PC-9 (cell line): ENCODE results near the gene AP1G1. TPM values are rescaled to one million over a fixed set of nuclear protein-coding genes. Genes with fewer than 3 reads are reported as not detected.
A peak's percentile ranks its signal among the peaks of the same experiment; 100 is the strongest.

Experiments used
- BruUV-seq: library from RNA; stranded (reverse); fragments of 400-500 nt; replicated peaks from 2 replicates; lab custom pipeline; 2021; lab: Mats Ljungman, UMichigan
- CTCF ChIA-PET: fragments of 300-600 bp; sonication (Branson Sonifier 250); formaldehyde crosslinking; loops from one replicate; lab custom pipeline; 2022; ENCODE audit warnings: antibody characterized with exemption; lab: Charles Lee
- POLR2A ChIA-PET: fragments of 300-600 bp; sonication (Branson Sonifier 250); formaldehyde crosslinking; loops from one replicate; lab custom pipeline; 2022; ENCODE audit warnings: antibody characterized with exemption; ENCODE audit not compliant: unreplicated experiment; lab: Charles Lee
- DNase-seq, 2 experiments: peaks; one replicate each; pipeline versions ENCODE4 v3.0.0 to v3.0.0-alpha.2; 2015 to 2022; ENCODE audit warnings: mixed read lengths in 1 of 2
- H2AFZ ChIP-seq: fragments of 200-600 bp; sonication (generic); 2 replicates; pipeline ENCODE4 v1.8.1; 2017; ENCODE audit warnings: antibody characterized with exemption
- H3F3A ChIP-seq: fragments of 200-600 bp; sonication (generic); 2 replicates; pipeline ENCODE4 v1.8.1; 2017; ENCODE audit warnings: antibody characterized with exemption, mild to moderate bottlenecking, low read depth; ENCODE audit not compliant: insufficient read depth
- H3K27ac ChIP-seq: fragments of 200-600 bp; sonication (generic); 2 replicates; pipeline ENCODE4 v1.6.1; 2016; ENCODE audit warnings: mixed run types
- H3K27me3 ChIP-seq: fragments of 200-600 bp; sonication (generic); 2 replicates; pipeline ENCODE4 v1.6.1; 2016; ENCODE audit warnings: low read depth, mixed run types; ENCODE audit not compliant: insufficient read depth
- H3K36me3 ChIP-seq: fragments of 200-600 bp; sonication (generic); 2 replicates; pipeline ENCODE4 v1.6.1; 2016; ENCODE audit warnings: low read depth, mixed run types
- H3K4me1 ChIP-seq: fragments of 200-600 bp; sonication (generic); replicated peaks from 2 replicates; pipeline ENCODE4 v1.6.1; 2016; ENCODE audit warnings: mixed run types; ENCODE audit not compliant: insufficient read depth
- H3K4me2 ChIP-seq: fragments of 200-600 bp; sonication (generic); 2 replicates; pipeline ENCODE4 v1.6.1; 2017; ENCODE audit warnings: mixed run types
- H3K4me3 ChIP-seq: fragments of 200-600 bp; sonication (generic); 2 replicates; pipeline ENCODE4 v1.6.1; 2016; ENCODE audit warnings: mixed run types
- H3K79me2 ChIP-seq: fragments of 200-600 bp; sonication (generic); 2 replicates; pipeline ENCODE4 v1.6.1; 2017; ENCODE audit warnings: low read depth, mixed run types
- H3K9me2 ChIP-seq: fragments of 200-600 bp; sonication (generic); 2 replicates; pipeline ENCODE4 v1.8.1; 2017; ENCODE audit warnings: mild to moderate bottlenecking; ENCODE audit not compliant: insufficient read depth
- H3K9me3 ChIP-seq: fragments of 200-600 bp; sonication (generic); 2 replicates; pipeline ENCODE4 v1.8.1; 2016; ENCODE audit warnings: low read depth; ENCODE audit not compliant: insufficient read depth
- H4K20me1 ChIP-seq: fragments of 200-600 bp; sonication (generic); 2 replicates; pipeline ENCODE4 v1.8.1; 2017; ENCODE audit not compliant: insufficient read depth
- EZH2 ChIP-seq: fragments of 200-600 bp; sonication (generic); IDR thresholded peaks from 2 replicates; pipeline ENCODE4 v1.8.0; 2017; ENCODE audit warnings: antibody characterized with exemption, low read depth
- intact Hi-C: fragments of 100-400 bp; cut with micrococcal nuclease; formaldehyde crosslinking; loops from one replicate; pipeline ENCODE4 v1.10.0; 2022; ENCODE audit not compliant: unreplicated experiment
- total RNA-seq: library from RNA; stranded (reverse); gene quantifications from 2 replicates; pipeline ENCODE4 v1.2.3, GENCODE V29; 2021
- TF ChIP-seq, protein P1 (sequence below): fragments of 200-600 bp; sonication (generic); conservative IDR thresholded peaks from 2 replicates; pipeline ENCODE4 v1.6.1; 2017; ENCODE audit warnings: mixed run types, antibody characterized with exemption, mild to moderate bottlenecking, moderate library complexity

The AP1G1 gene
- total RNA-seq, 1 experiment from 2014 or later, result 72.5 TPM

- intact Hi-C loops, result no loop called here
- ChIA-PET CTCF (no interaction called here), POLR2A (no interaction called here)
- BruUV-seq, result no TSS peak
- peaks cover 39% of the 10 kb centered on the region for H3K4me1 ChIP-seq
- H3K9me3 ChIP-seq, result no peaks in the 10 kb centered on the region
- H3K79me2 ChIP-seq, result peaks cover 5% of the 10 kb centered on the region; the same call in 1 of the 2 replicates
- H4K20me1 ChIP-seq, result no peaks in the 10 kb centered on the region
- DNase-seq, result no peak
- no peaks in the 10 kb centered on the region for H3K9me2 ChIP-seq
- TF ChIP-seq, protein P1, sequence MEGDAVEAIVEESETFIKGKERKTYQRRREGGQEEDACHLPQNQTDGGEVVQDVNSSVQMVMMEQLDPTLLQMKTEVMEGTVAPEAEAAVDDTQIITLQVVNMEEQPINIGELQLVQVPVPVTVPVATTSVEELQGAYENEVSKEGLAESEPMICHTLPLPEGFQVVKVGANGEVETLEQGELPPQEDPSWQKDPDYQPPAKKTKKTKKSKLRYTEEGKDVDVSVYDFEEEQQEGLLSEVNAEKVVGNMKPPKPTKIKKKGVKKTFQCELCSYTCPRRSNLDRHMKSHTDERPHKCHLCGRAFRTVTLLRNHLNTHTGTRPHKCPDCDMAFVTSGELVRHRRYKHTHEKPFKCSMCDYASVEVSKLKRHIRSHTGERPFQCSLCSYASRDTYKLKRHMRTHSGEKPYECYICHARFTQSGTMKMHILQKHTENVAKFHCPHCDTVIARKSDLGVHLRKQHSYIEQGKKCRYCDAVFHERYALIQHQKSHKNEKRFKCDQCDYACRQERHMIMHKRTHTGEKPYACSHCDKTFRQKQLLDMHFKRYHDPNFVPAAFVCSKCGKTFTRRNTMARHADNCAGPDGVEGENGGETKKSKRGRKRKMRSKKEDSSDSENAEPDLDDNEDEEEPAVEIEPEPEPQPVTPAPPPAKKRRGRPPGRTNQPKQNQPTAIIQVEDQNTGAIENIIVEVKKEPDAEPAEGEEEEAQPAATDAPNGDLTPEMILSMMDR, result no peak
- TF ChIP-seq EZH2, result no peak
- H3F3A ChIP-seq, result peaks cover 40% of the 10 kb centered on the region
- no peaks in the 10 kb centered on the region for H3K36me3 ChIP-seq
- no peaks in the 10 kb centered on the region for H3K27me3 ChIP-seq
- H3K4me2 ChIP-seq, result no peak overlapping the region
- H3K27ac ChIP-seq, result peak overlapping the region; percentile 3; the same call in 1 of the 2 replicates
- H3K4me3 ChIP-seq, result no peak overlapping the region
- no peak overlapping the region for H2AFZ ChIP-seq
These were observed 96.8 kb downstream of the AP1G1 start for GRCh38 chr16:71711789-71712188.

DNA sequence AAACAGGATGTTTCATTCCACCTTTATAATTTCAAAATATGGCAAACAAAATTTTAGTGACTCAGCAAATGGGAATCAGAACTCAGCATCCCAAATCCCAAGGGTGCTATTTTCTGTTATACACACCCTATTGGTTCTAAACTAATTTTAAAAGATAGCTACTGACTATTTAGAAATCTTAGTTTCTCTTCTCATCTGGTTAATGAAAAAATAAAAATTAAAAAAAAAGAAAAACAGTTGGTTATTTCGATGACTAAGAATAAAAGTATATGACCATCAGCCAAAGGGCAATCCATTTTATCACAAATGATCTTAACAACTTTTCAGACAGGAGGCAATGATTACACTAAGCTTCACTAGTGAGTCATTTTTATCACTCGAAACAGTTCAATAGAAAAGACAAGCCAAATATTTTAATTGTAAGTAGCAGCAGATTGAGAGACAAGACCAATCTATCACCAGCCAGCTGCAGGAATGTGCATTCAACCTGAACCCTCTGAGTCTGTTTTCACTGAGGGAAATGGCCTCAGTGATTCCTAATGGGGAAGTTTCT is 99.3 kb downstream of the AP1G1 start:
- H2AFZ ChIP-seq, result no peak overlapping the region
- ChIA-PET POLR2A (no interaction called here), CTCF (interaction anchor here (0.6 kb wide), 1 partner anchor 184 kb away, joined by 4 read pairs; no protein-coding TSS in a partner anchor)
- H3F3A ChIP-seq, result peaks cover 40% of the 10 kb centered on the region
- TF ChIP-seq, protein P1, result no peak
- TF ChIP-seq EZH2, result no peak
- peak overlapping the region; percentile 74 for H3K4me2 ChIP-seq
- peaks cover 13% of the 10 kb centered on the region; the same call in 1 of the 2 replicates for H3K79me2 ChIP-seq
- no TSS peak for BruUV-seq
- no peak overlapping the region for H3K4me3 ChIP-seq
- H3K27me3 ChIP-seq, result no peaks in the 10 kb centered on the region
- no peaks in the 10 kb centered on the region for H4K20me1 ChIP-seq
- intact Hi-C loops, result no loop called here
- H3K36me3 ChIP-seq, result no peaks in the 10 kb centered on the region
- no peaks in the 10 kb centered on the region for H3K9me3 ChIP-seq
- peak; percentile 31 to 85 for DNase-seq
- H3K9me2 ChIP-seq, result no peaks in the 10 kb centered on the region
- peaks cover 39% of the 10 kb centered on the region for H3K4me1 ChIP-seq
- peak overlapping the region; percentile 85 for H3K27ac ChIP-seq

- POLR2A ChIA-PET, result no interaction called here
- Histone ChIP-seq H3K79me2 (peaks cover 13% of the 10 kb centered on the region; the same call in 1 of the 2 replicates), H3K36me3 (no peaks in the 10 kb centered on the region), H3K4me1 (peaks cover 39% of the 10 kb centered on the region), H3F3A (peaks cover 40% of the 10 kb centered on the region), H3K27ac (peak overlapping the region; percentile 85), H3K9me3 (no peaks in the 10 kb centered on the region), H3K9me2 (no peaks in the 10 kb centered on the region), H3K4me3 (no peak overlapping the region), H2AFZ (peak overlapping the region; percentile 44; the same call in 1 of the 2 replicates), H3K27me3 (no peaks in the 10 kb centered on the region), H3K4me2 (peak overlapping the region; percentile 74), H4K20me1 (no peaks in the 10 kb centered on the region)
- no TSS peak for BruUV-seq
- intact Hi-C loops, result no loop called here
- CTCF ChIA-PET, result no interaction called here
- TF ChIP-seq EZH2, result no peak
- TF ChIP-seq, protein P1, result no peak
- DNase-seq, result no peak
These were observed 99.9 kb downstream of the AP1G1 start for GRCh38 chr16:71708696-71709095.
